HG03060 (cell line): Measurements from ENCODE around the gene C19orf73.

Source experiments
- ATAC-seq: cut with Tn5 transposase; IDR thresholded peaks from one replicate; pipeline ENCODE4 v1.9.1; 2021; ENCODE audit warnings: low read depth, moderate number of reproducible peaks; ENCODE audit not compliant: unreplicated experiment

C19orf73 gene

DNA sequence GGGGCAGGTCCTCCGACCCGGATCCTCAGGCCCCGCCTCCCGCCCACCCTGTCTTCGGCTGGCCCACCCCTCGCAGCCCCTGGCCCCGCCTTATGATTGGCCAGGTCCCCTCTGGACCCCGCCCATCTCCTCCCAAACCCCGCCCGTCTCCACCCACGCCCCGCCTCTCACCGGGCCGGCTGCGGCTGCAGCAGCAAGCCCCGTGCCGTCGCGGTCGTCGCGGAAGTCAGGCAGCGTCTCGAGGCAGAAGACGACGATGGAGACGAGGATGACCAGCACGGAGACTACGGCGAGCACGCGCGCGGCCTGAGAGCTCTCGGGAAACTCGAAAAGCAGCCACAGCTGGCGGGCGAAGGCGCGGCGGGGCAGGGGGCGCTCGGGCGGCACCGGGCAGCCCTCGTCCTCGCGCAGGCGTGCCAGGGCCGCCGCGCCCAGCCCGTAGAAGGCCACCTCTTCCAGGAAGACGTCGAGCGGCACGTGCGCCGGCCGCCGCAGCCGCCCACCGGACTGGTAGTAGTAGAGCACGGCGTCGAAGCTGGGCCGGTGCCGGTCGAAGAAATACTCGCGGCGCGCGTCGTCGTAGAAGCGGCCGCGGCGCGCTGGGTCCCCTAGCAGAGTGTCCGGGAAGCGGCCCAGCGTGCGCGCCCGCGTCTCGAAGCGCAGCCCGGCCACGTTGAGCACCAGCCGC, 46.9 kb downstream of the C19orf73 start:
- no peak for ATAC-seq

GRCh38 chr19:49070416-49070815, 48.5 kb downstream of the C19orf73 start:
- ATAC-seq = no peak

- no peak for ATAC-seq
Measured at GRCh38 chr19:49069026-49069425, 49.9 kb downstream of the C19orf73 start.
